ENCODE data around the gene CCBE1.

The CCBE1 gene

DNA sequence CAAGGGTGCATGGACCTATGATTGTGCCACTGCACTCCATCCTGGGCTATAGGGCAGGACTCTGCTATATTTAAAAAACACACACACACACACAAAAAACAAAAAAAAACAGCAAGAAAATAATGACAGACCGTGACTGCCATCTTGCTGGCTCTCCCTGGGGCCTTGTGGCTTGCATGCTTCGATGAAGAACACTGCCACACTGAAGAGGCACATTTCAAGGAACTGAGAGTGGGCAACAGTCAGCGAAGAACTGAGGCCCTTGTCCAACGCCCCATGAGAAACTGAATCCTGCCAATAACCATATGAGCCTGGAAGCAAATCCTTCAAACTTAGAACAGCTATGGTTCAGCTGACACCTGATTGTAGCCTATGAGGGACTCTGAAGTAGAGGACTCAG, 158.1 kb downstream of the CCBE1 start:
- CTCF ChIA-PET = no interaction called here
- POLR2A ChIA-PET = no interaction called here
- DNase-seq (ENCODE audit: extremely low spot score) = no peak
- TF ChIP-seq NFRKB (IDR thresholded peaks at IDR 0.05) (no peak), TARDBP (IDR thresholded peaks at IDR 0.05) (no peak), LEF1 (IDR thresholded peaks at IDR 0.05; ENCODE audit: borderline replicate concordance) (no peak)

DNA sequence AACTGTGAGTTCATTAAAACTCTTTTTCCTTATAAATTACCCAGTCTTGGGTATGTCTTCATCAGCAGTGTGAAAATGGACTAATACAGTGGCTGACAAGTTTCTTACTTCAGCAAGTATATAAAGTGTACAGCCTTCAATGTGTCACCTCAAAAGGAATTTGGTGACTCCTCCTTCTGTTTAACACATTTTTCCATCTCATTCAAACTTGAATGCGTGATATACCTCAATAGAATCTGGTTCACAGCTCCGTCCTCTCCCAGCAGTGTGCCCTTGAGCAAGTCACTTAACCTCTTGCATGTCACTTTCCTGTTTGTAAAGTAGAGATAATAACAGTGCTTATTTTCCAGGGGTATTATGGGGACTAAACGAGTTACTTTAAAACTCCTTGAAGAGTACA, 159.6 kb downstream of the CCBE1 start:
- CTCF ChIA-PET = no interaction called here
- DNase-seq (ENCODE audit: extremely low spot score) = no peak
- POLR2A ChIA-PET = no interaction called here
- TF ChIP-seq SUZ12 (IDR thresholded peaks at IDR 0.05) = no peak
- no peak for TF ChIP-seq CTBP1 (IDR thresholded peaks at IDR 0.05; ENCODE audit: borderline replicate concordance)
- TF ChIP-seq HDGF (IDR thresholded peaks at IDR 0.05; ENCODE audit: borderline replicate concordance) = no peak
- no peak for TF ChIP-seq FOXA1 (IDR thresholded peaks at IDR 0.05)
- no peak for TF ChIP-seq BHLHE40 (IDR thresholded peaks at IDR 0.05; ENCODE audit: borderline replicate concordance)
- TF ChIP-seq FOXK2 (IDR thresholded peaks at IDR 0.05) = no peak
- TF ChIP-seq TARDBP (IDR thresholded peaks at IDR 0.05) = no peak
- TF ChIP-seq LEF1 (IDR thresholded peaks at IDR 0.05; ENCODE audit: borderline replicate concordance) = no peak
- no peak for TF ChIP-seq NFRKB (IDR thresholded peaks at IDR 0.05)
- TF ChIP-seq ELF4 (IDR thresholded peaks at IDR 0.05) = no peak
- TF ChIP-seq SP1 (IDR thresholded peaks at IDR 0.05) = no peak
- TF ChIP-seq, protein P1, sequence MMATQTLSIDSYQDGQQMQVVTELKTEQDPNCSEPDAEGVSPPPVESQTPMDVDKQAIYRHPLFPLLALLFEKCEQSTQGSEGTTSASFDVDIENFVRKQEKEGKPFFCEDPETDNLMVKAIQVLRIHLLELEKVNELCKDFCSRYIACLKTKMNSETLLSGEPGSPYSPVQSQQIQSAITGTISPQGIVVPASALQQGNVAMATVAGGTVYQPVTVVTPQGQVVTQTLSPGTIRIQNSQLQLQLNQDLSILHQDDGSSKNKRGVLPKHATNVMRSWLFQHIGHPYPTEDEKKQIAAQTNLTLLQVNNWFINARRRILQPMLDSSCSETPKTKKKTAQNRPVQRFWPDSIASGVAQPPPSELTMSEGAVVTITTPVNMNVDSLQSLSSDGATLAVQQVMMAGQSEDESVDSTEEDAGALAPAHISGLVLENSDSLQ (IDR thresholded peaks at IDR 0.05) = no peak
- no peak for TF ChIP-seq L3MBTL2 (conservative IDR thresholded peaks at IDR 0.05)
- no peak for TF ChIP-seq ZNF384 (IDR thresholded peaks at IDR 0.05)
- TF ChIP-seq ARNT (IDR thresholded peaks at IDR 0.05) = no peak
- TF ChIP-seq FOXM1 (IDR thresholded peaks at IDR 0.05; ENCODE audit: borderline replicate concordance) = no peak

DNA sequence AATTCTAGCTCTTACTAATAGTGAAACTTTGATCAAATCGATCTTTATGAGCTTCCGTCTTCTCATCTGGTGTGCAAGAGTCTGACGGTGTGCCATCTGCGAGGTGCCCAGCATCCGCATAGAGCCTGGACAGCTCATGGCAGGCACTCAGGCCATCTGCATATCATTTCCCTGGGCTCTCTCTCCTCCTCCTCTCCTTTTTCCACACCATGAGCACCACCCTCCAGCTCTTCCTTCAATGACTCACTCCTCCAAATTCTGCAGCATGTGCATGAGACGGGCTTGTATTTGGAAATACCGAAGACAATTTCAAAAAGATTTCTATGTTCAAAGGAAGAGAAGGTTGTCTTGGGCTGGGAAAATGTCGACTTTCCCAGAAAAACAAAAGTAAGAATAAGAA, 161.1 kb downstream of the CCBE1 start:
- DNase-seq (ENCODE audit: extremely low spot score) = no peak
- TF ChIP-seq FOXA1 (IDR thresholded peaks at IDR 0.05) (no peak), ARNT (IDR thresholded peaks at IDR 0.05) (no peak), LEF1 (IDR thresholded peaks at IDR 0.05; ENCODE audit: borderline replicate concordance) (no peak), L3MBTL2 (conservative IDR thresholded peaks at IDR 0.05) (no peak), BHLHE40 (IDR thresholded peaks at IDR 0.05; ENCODE audit: borderline replicate concordance) (no peak), SUZ12 (IDR thresholded peaks at IDR 0.05) (no peak), CTBP1 (IDR thresholded peaks at IDR 0.05; ENCODE audit: borderline replicate concordance) (no peak), ZNF384 (IDR thresholded peaks at IDR 0.05) (no peak), FOXM1 (IDR thresholded peaks at IDR 0.05; ENCODE audit: borderline replicate concordance) (no peak), ELF4 (IDR thresholded peaks at IDR 0.05) (no peak), TARDBP (IDR thresholded peaks at IDR 0.05) (no peak), FOXK2 (IDR thresholded peaks at IDR 0.05) (no peak), HDGF (IDR thresholded peaks at IDR 0.05; ENCODE audit: borderline replicate concordance) (no peak)
- TF ChIP-seq, protein P1 (IDR thresholded peaks at IDR 0.05) = no peak
- POLR2A ChIA-PET = no interaction called here
- CTCF ChIA-PET = no interaction called here

DNA sequence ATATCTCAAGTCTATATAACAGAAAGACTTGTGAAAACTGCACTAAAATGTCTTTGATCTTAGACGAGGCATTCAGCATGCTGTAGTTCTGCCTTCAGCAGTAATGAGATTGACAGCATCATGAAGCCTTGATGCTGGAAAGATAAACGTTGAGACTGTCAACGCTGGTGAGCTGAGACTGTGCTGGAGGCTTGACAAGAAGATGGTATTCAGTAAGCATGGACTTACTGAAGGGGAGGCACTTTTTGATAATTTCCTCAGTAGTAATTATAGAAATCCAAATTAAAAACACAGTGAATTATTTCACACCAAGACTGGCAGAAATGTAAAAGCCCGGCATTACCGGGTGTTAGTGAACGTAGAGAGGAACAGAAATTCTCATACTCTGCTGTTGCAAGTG, 162.2 kb downstream of the CCBE1 start:
- TF ChIP-seq NFRKB (IDR thresholded peaks at IDR 0.05) (no peak), BHLHE40 (IDR thresholded peaks at IDR 0.05; ENCODE audit: borderline replicate concordance) (no peak), FOXK2 (IDR thresholded peaks at IDR 0.05) (no peak), ZNF384 (IDR thresholded peaks at IDR 0.05) (no peak), L3MBTL2 (conservative IDR thresholded peaks at IDR 0.05) (no peak), LEF1 (IDR thresholded peaks at IDR 0.05; ENCODE audit: borderline replicate concordance) (no peak), CTBP1 (IDR thresholded peaks at IDR 0.05; ENCODE audit: borderline replicate concordance) (no peak), FOXA1 (IDR thresholded peaks at IDR 0.05) (no peak), TARDBP (IDR thresholded peaks at IDR 0.05) (no peak), SUZ12 (IDR thresholded peaks at IDR 0.05) (no peak), HDGF (IDR thresholded peaks at IDR 0.05; ENCODE audit: borderline replicate concordance) (no peak), ARNT (IDR thresholded peaks at IDR 0.05) (no peak), FOXM1 (IDR thresholded peaks at IDR 0.05; ENCODE audit: borderline replicate concordance) (no peak), SP1 (IDR thresholded peaks at IDR 0.05) (no peak), ELF4 (IDR thresholded peaks at IDR 0.05) (no peak)
- TF ChIP-seq, protein P1 (IDR thresholded peaks at IDR 0.05) = no peak
- ChIA-PET POLR2A (no interaction called here), CTCF (interaction anchor here (0.7 kb wide), 1 partner anchor 11 kb away, joined by 3 read pairs; no protein-coding TSS in a partner anchor)
- DNase-seq (ENCODE audit: extremely low spot score) = no peak

DNA sequence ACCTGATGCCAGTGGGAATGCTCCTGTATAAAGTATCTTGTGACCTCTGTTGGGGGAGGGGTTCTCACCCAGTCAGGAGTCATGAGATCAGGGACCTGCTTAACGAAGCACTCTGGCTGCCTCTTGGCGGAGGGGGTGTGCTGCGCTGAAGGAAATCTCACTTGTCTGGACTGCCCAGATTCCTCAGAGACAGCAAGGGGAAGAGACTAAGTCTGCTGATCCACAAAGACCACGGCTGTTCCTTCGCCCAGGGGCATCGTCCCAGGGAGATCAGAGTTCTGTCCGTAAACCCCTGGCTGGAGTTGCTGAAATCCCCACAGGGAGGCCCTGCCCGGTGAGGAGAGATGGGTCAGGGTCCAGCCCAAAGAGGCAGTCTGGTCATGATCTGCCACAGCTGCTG, 168.4 kb downstream of the CCBE1 start:
- no peak for TF ChIP-seq LEF1 (IDR thresholded peaks at IDR 0.05; ENCODE audit: borderline replicate concordance)
- no peak for TF ChIP-seq SUZ12 (IDR thresholded peaks at IDR 0.05)
- ChIA-PET POLR2A (no interaction called here), CTCF (interaction anchor here (0.6 kb wide), 1 partner anchor 20 kb away, joined by 3 read pairs; no protein-coding TSS in a partner anchor)
- DNase-seq (ENCODE audit: extremely low spot score) = no peak

DNA sequence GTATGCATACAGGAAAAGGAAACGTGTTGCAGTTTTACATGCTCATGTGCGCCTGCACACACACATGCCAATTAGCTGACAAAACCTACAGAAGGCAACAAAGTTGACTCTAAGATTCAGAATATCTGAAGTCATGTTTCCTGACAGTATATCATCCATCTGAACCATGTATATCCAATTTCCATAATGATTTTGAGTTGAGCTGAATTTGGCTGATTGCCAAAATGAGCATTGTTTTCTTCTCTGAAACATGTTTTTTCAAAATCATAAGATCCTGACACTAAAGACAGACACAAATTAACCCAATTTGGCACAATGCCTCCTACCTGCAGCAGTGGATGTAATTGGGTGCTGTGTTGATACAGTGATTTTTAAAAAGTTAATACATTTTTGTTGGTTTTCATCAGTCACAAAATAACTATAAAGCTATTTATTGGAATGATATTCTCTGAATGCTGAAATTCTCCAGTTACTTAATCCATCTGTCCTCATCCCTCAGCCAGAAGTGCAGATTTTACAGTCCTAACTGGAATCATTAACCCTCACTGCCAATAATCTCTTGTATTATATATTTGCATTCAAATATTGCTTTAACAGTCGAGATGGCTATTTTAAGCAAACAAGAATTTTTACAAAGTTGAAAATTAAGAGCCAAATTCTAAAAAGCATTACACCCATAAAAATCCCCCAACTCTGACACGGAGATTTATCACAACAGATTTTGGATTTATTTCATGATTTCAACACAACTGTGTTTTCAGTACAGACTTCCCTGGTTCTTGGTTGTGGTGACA, 176.5 kb downstream of the CCBE1 start:
- no peak for DNase-seq (ENCODE audit: extremely low spot score)
- TF ChIP-seq CTBP1 (IDR thresholded peaks at IDR 0.05; ENCODE audit: borderline replicate concordance) (no peak), FOXA1 (IDR thresholded peaks at IDR 0.05) (no peak), FOXK2 (IDR thresholded peaks at IDR 0.05) (no peak), L3MBTL2 (conservative IDR thresholded peaks at IDR 0.05) (no peak), SUZ12 (IDR thresholded peaks at IDR 0.05) (no peak), ZNF384 (IDR thresholded peaks at IDR 0.05) (no peak), ARNT (IDR thresholded peaks at IDR 0.05) (no peak), BHLHE40 (IDR thresholded peaks at IDR 0.05; ENCODE audit: borderline replicate concordance) (no peak), ELF4 (IDR thresholded peaks at IDR 0.05) (no peak)
- TF ChIP-seq, protein P1 (IDR thresholded peaks at IDR 0.05) = no peak
- ChIA-PET CTCF (no interaction called here), POLR2A (no interaction called here)

Measured in HEK293T (cell line).